HepG2 (cell line): ENCODE results near the gene PCIF1. TPM values are rescaled to one million over a fixed set of nuclear protein-coding genes. Genes with fewer than 3 reads are reported as not detected.

Source experiments
- BRD4 ChIP-seq: sonication (generic); formaldehyde crosslinking; IDR thresholded peaks from 2 replicates; pipeline ENCODE4 v1.4.0; 2020; ENCODE audit warnings: missing genetic modification reagents
- FOXA1 ChIP-seq, 2 experiments: fragments of 450-650 bp in 1 of 2; sonication (generic) in 1 of 2; formaldehyde crosslinking in 1 of 2; IDR thresholded peaks; 2 replicates each; pipeline versions ENCODE4 v1.4.0 to v1.6.1; 2016 to 2020; ENCODE audit warnings: missing genetic modification reagents in 1 of 2
- HNRNPK ChIP-seq: fragments of 200-400 bp; formaldehyde crosslinking; IDR thresholded peaks from 2 replicates; pipeline ENCODE4 v1.6.1; 2018; ENCODE audit warnings: low read length, low read depth, moderate library complexity, mild to moderate bottlenecking; ENCODE audit not compliant: poor library complexity, severe bottlenecking
- KAT2B ChIP-seq: fragments of 150-350 bp; IDR thresholded peaks from 2 replicates; pipeline ENCODE4 v1.6.1; 2014; ENCODE audit warnings: low read depth, low read length, borderline replicate concordance
- NBN ChIP-seq: fragments of 450-650 bp; conservative IDR thresholded peaks from 2 replicates; pipeline ENCODE4 v1.6.1; 2017
- NCOR1 ChIP-seq: fragments of 200-600 bp; sonication (generic); IDR thresholded peaks from 2 replicates; pipeline ENCODE4 v1.7.0; 2017; ENCODE audit warnings: antibody characterized with exemption, low read length, borderline replicate concordance
- RFXANK ChIP-seq: IDR thresholded peaks from 2 replicates; pipeline ENCODE4 v1.6.1; 2016
- SPEN ChIP-seq: sonication (generic); formaldehyde crosslinking; IDR thresholded peaks from 2 replicates; pipeline ENCODE4 v1.5.1; 2020; ENCODE audit warnings: low read depth, mild to moderate bottlenecking, missing genetic modification reagents
- TBL1XR1 ChIP-seq: fragments of 150-350 bp; IDR thresholded peaks from 2 replicates; pipeline ENCODE4 v1.6.1; 2014; ENCODE audit warnings: borderline replicate concordance, low read length; ENCODE audit not compliant: partially characterized antibody
- TGIF2 ChIP-seq: IDR thresholded peaks from 2 replicates; pipeline ENCODE4 v1.6.1; 2016; ENCODE audit warnings: control low read depth, missing compliant biosample characterization
- ZNF260 ChIP-seq: sonication (generic); formaldehyde crosslinking; IDR thresholded peaks from 2 replicates; pipeline ENCODE4 v1.4.0; 2020; ENCODE audit warnings: missing genetic modification reagents, low read depth, mild to moderate bottlenecking, borderline replicate concordance
- ZNF350 ChIP-seq: sonication (generic); formaldehyde crosslinking; IDR thresholded peaks from 2 replicates; pipeline ENCODE4 v1.4.0; 2020; ENCODE audit warnings: mild to moderate bottlenecking, low read depth, missing genetic modification reagents, borderline replicate concordance
- ZNF44 ChIP-seq: sonication (generic); formaldehyde crosslinking; IDR thresholded peaks from 2 replicates; pipeline ENCODE4 v1.5.1; 2020; ENCODE audit warnings: mild to moderate bottlenecking, missing genetic modification reagents
- ZNF605 ChIP-seq: sonication (generic); formaldehyde crosslinking; IDR thresholded peaks from 2 replicates; pipeline ENCODE4 v1.8.0; 2022; ENCODE audit warnings: mild to moderate bottlenecking, missing genetic modification reagents
- ZNF709 ChIP-seq: sonication (generic); formaldehyde crosslinking; IDR thresholded peaks from 2 replicates; pipeline ENCODE4 v1.5.0; 2020; ENCODE audit warnings: mild to moderate bottlenecking, missing genetic modification reagents
- ZNF746 ChIP-seq: sonication (generic); formaldehyde crosslinking; IDR thresholded peaks from 2 replicates; pipeline ENCODE4 v1.8.0; 2022; ENCODE audit warnings: mild to moderate bottlenecking, missing genetic modification reagents
- polyA plus RNA-seq, 8 experiments: library from polyadenylated mRNA; depleted of rRNA in 3 of 8; stranded (reverse) in 7 of 8; unstranded in 1 of 8; fragments of >200 nt; fragmentation: Illumina TruSeq in 4 of 8; extraction: Trizol in 4 of 8; gene quantifications; 2 replicates each; pipeline versions ENCODE4 v1.2.1 to v1.2.3, GENCODE V29; 2011 to 2016; ENCODE audit warnings: low read depth in 4 of 8, missing spikeins in 1 of 8, mixed read lengths in 1 of 8; ENCODE audit not compliant: insufficient read depth in 1 of 8
- total RNA-seq, 5 experiments: library from RNA; depleted of rRNA; stranded (reverse); fragments of >200 nt; fragmentation: Illumina TruSeq; extraction: Trizol; gene quantifications; 2 replicates each; pipeline ENCODE4 v1.2.3, GENCODE V29; 2016; ENCODE audit warnings: low read depth in 1 of 5
- TF ChIP-seq, protein P1 (sequence below), 2 experiments: sonication (generic) in 1 of 2; formaldehyde crosslinking in 1 of 2; IDR thresholded peaks; 2 replicates each; pipeline versions ENCODE4 v1.4.0 to v1.6.1; 2016 to 2020; ENCODE audit warnings: borderline replicate concordance in 1 of 2, low read depth in 1 of 2, mild to moderate bottlenecking in 1 of 2, missing genetic modification reagents in 1 of 2
- TF ChIP-seq, protein P2 (sequence below): sonication (generic); formaldehyde crosslinking; IDR thresholded peaks from 2 replicates; pipeline ENCODE4 v1.8.0; 2022; ENCODE audit warnings: missing genetic modification reagents, mild to moderate bottlenecking, inconsistent platforms, borderline replicate concordance
- TF ChIP-seq, protein P3 (sequence below): sonication (generic); formaldehyde crosslinking; IDR thresholded peaks from 2 replicates; pipeline ENCODE4 v1.9.0; 2022; ENCODE audit warnings: low read depth, missing genetic modification reagents
- TF ChIP-seq, protein P4 (sequence below): sonication (generic); formaldehyde crosslinking; IDR thresholded peaks from 2 replicates; pipeline ENCODE4 v1.8.1; 2023; ENCODE audit warnings: mild to moderate bottlenecking, missing genetic modification reagents, borderline replicate concordance
- TF ChIP-seq, protein P5 (sequence below): sonication (generic); formaldehyde crosslinking; IDR thresholded peaks from 2 replicates; pipeline ENCODE4 v1.5.1; 2020; ENCODE audit warnings: missing genetic modification reagents, mild to moderate bottlenecking, borderline replicate concordance

PCIF1 gene
- total and polyA plus RNA-seq, 2 of the 13 experiments (the other 11 are each of a cell fraction or from before 2014, with no cell fraction given) = 20.9 to 24.4 TPM

DNA sequence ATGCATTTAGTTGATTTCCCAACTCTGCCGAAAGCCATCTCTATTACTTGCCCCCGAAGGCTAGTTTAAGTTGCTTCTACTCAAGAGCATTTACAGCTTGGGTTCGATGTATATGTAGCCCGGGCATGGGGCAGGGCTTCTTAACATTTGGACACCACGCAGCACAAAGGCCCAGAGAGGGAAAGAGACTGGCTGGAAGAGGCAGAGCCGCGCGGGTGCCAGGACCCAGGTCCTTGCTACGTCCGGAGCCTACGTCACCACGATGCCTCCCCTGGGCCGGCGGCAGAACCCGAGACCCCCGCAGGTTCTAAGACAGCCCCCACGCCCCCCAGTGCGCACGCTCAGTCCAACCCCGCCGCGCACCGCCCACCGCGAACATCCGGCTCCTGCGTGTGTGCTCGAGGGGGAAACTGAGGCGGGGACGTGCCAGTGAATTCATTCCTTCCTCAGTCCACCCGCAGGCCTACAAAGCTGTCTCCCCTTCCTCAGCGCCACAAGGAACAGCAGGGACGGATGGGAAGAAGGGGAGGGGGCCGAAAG is 367 bp upstream of the PCIF1 start (continued):
- TF ChIP-seq, protein P1, sequence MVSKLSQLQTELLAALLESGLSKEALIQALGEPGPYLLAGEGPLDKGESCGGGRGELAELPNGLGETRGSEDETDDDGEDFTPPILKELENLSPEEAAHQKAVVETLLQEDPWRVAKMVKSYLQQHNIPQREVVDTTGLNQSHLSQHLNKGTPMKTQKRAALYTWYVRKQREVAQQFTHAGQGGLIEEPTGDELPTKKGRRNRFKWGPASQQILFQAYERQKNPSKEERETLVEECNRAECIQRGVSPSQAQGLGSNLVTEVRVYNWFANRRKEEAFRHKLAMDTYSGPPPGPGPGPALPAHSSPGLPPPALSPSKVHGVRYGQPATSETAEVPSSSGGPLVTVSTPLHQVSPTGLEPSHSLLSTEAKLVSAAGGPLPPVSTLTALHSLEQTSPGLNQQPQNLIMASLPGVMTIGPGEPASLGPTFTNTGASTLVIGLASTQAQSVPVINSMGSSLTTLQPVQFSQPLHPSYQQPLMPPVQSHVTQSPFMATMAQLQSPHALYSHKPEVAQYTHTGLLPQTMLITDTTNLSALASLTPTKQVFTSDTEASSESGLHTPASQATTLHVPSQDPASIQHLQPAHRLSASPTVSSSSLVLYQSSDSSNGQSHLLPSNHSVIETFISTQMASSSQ (IDR thresholded peaks at IDR 0.05; ENCODE audit: low read depth) = no peak
- TF ChIP-seq, protein P1 (CRISPR knock-in tag; IDR thresholded peaks at IDR 0.05; ENCODE audit: borderline replicate concordance) = no peak
- TF ChIP-seq ZNF260 (no peak), TBL1XR1 (no peak), KAT2B (no peak), NBN (no peak), ZNF44 (CRISPR knock-in tag) (peak; percentile 95), SPEN (CRISPR knock-in tag) (no peak), TGIF2 (no peak), RFXANK (CRISPR knock-in tag) (no peak), NCOR1 (no peak), FOXA1 (IDR thresholded peaks at IDR 0.05) (no peak), FOXA1 (CRISPR knock-in tag; IDR thresholded peaks at IDR 0.05) (no peak), ZNF350 (no peak; the same call in 1 of the 2 replicates), ZNF605 (no peak; the same call in 1 of the 2 replicates), BRD4 (CRISPR knock-in tag) (no peak), HNRNPK (no peak), ZNF746 (CRISPR knock-in tag) (no peak), ZNF709 (CRISPR knock-in tag) (no peak)
- TF ChIP-seq, protein P2, sequence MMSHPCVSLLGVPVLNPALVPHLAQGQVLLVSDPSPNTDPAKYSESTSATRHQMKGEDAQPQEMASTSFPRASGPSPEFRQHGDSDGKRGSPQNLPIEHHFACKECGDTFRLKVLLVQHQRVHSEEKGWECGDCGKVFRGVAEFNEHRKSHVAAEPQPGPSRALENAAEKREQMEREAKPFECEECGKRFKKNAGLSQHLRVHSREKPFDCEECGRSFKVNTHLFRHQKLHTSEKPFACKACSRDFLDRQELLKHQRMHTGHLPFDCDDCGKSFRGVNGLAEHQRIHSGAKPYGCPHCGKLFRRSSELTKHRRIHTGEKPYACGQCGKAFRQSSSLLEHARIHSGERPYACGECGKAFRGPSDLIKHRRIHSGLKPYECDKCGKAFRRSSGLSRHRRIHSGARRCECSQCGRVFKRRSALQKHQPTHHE (CRISPR knock-in tag) = peak; percentile 3
- TF ChIP-seq, protein P3, sequence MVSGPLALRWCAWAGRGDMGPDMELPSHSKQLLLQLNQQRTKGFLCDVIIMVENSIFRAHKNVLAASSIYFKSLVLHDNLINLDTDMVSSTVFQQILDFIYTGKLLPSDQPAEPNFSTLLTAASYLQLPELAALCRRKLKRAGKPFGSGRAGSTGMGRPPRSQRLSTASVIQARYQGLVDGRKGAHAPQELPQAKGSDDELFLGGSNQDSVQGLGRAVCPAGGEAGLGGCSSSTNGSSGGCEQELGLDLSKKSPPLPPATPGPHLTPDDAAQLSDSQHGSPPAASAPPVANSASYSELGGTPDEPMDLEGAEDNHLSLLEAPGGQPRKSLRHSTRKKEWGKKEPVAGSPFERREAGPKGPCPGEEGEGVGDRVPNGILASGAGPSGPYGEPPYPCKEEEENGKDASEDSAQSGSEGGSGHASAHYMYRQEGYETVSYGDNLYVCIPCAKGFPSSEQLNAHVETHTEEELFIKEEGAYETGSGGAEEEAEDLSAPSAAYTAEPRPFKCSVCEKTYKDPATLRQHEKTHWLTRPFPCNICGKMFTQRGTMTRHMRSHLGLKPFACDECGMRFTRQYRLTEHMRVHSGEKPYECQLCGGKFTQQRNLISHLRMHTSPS (CRISPR knock-in tag) = no peak
- TF ChIP-seq, protein P4, sequence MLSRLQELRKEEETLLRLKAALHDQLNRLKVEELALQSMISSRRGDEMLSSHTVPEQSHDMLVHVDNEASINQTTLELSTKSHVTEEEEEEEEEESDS (CRISPR knock-in tag) = no peak
- TF ChIP-seq, protein P5, sequence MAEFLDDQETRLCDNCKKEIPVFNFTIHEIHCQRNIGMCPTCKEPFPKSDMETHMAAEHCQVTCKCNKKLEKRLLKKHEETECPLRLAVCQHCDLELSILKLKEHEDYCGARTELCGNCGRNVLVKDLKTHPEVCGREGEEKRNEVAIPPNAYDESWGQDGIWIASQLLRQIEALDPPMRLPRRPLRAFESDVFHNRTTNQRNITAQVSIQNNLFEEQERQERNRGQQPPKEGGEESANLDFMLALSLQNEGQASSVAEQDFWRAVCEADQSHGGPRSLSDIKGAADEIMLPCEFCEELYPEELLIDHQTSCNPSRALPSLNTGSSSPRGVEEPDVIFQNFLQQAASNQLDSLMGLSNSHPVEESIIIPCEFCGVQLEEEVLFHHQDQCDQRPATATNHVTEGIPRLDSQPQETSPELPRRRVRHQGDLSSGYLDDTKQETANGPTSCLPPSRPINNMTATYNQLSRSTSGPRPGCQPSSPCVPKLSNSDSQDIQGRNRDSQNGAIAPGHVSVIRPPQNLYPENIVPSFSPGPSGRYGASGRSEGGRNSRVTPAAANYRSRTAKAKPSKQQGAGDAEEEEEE = no peak
